ENCODE results near the gene ZBTB5. TPM values are rescaled to one million over a fixed set of nuclear protein-coding genes. Genes with fewer than 3 reads are reported as not detected.

Gene ZBTB5
- total RNA-seq, 1 donor from 2014 or later: 4.4 TPM

- intact Hi-C loops (cut with DNase I): no loop called here
- no peak for ATAC-seq (ENCODE audit: poor library complexity)
- no peak for DNase-seq
Measured at GRCh38 chr9:37456817-37457216, 8.4 kb downstream of the ZBTB5 start.

DNA sequence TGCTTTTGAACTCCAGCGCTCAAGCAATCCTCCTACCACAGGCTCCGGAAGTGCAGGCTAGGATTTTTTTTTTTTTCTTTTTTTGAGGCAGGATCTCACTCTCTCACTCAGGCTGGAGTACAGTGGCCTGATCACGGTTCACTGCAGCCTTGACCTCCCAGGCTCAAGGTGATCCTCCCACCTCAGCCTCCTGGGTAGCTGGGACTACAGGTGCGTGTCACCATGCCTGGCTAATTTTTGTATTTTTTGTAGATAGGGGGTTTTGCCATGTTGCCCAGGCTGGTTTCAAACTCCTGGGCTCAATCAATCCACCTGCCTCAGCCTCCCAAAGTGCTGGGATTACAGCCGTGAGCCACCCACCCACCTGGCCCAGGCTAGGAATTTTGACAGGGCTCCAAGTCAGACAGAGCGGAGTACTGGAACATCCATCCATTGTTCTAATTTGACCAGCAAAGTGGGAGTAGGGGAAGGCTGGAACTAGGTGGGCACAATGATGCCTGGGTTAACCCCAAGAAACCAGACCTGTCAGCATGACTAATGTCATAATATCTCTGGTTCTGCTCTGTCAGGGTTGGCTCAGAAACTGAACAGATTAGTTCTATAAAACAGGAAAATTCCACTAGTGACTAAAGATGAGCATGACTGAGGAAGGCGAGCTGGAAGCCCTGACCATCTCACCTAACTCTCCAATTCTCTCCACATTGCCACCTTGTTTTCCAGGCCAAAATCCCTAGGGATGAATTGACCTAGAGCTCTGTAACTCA lies 9.2 kb downstream of the ZBTB5 start:
- DNase-seq (no peak), ATAC-seq (ENCODE audit: poor library complexity) (no peak)
- intact Hi-C loops (cut with DNase I): no loop called here

GRCh38 chr9:37454238-37454637 lies 11.0 kb downstream of the ZBTB5 start:
- intact Hi-C loops (cut with DNase I): no loop called here
- DNase-seq (no peak), ATAC-seq (ENCODE audit: poor library complexity) (no peak)

DNA sequence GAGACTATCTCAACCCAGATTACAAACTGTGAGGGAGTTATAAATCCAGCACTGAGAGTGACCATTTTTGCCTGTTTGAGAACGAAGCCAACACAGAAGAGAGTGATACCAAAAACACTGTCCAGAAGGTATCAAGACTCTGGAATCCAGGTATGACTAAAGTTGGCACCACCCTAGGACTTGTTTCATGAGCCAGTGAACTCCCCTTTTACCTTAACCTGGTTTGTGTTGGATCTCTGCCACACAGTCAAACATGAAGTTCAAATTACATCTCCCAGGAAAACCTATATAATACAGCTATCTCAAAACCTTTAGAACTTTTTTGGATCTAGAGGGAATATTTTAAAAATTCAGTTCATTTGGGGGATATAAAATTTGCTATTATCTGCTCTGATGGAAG lies 11.4 kb downstream of the ZBTB5 start:
- DNase-seq (no peak), ATAC-seq (ENCODE audit: poor library complexity) (no peak)
- intact Hi-C loops (cut with DNase I): no loop called here

- ATAC-seq (ENCODE audit: poor library complexity): no peak
- no peak for DNase-seq
- intact Hi-C loops (cut with DNase I): no loop called here
Measured at GRCh38 chr9:37452611-37453010, 12.6 kb downstream of the ZBTB5 start.

- ATAC-seq (ENCODE audit: poor library complexity) (no peak), DNase-seq (no peak)
Measured at GRCh38 chr9:37451628-37452027, 13.6 kb downstream of the ZBTB5 start.

GRCh38 chr9:37449862-37450632 lies 15.2 kb downstream of the ZBTB5 start:
- ATAC-seq (ENCODE audit: poor library complexity) (no peak), DNase-seq (no peak)
- intact Hi-C loops (cut with DNase I): no loop called here

More at GRCh38 chr9:37451628-37452027, 13.6 kb downstream of the ZBTB5 start:
- intact Hi-C loops (cut with DNase I): no loop called here

GRCh38 chr9:37447111-37447510 lies 18.1 kb downstream of the ZBTB5 start:
- DNase-seq (no peak), ATAC-seq (ENCODE audit: poor library complexity) (no peak)
- intact Hi-C loops (cut with DNase I): no loop called here

DNA sequence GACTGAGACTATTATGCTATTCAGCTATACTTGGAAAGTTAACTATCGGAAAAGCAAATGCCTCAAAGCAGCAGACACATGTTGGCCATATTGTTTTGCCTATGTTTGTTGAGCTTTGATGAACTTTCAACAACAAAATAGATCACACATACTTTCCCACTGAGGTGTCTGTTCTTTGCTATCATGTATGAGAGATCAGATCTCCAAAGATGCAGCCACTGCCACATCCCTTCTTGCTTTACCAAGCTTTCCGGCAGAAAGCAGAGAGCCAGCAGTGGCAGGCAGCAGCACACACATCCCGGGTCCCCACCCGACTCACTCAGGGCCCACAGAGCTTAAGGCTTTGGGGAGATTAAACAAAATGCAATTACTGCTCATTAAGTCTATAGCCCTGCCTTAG lies 18.8 kb downstream of the ZBTB5 start:
- no peak for ATAC-seq (ENCODE audit: poor library complexity)
- intact Hi-C loops (cut with DNase I): no loop called here
- no peak for DNase-seq

DNA sequence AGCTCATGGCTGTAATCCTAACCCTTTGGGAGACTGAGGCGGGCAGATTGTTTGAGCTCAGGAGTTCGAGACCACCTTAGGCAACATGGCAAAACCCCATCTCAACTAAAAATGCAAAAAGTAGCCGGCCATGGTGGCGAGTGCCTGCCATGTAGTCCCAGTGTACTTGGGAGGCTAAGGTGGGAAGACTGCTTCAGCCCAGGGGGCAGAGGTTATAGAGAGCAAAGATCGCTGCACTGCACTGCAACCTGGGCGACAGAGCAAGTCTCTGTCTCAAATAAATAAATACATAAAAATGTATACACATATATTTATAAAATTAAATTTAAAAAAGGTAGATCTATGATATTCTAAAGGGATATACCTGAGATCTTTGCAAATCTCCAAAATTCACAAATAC lies 19.4 kb downstream of the ZBTB5 start:
- no peak for ATAC-seq (ENCODE audit: poor library complexity)
- DNase-seq: no peak
- intact Hi-C loops (cut with DNase I): no loop called here

DNA sequence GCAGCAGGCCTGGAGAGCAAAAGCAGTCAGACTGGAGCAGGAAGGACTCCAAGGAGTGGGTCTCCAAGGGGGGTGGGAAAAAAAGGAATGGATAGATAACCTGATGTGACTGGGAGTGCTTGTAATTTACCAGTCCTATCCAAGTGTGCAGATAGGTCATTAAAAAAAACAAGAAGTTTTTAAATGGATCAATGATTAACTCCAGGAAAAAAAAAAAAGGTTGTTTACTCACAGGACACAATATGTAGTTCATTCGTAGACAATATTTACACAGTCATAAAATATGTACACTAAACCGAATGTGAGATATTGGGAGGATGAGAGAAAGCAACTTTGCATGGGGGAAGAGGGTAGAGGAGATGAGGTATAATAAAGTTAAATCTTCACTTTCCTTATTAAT lies 20.4 kb downstream of the ZBTB5 start:
- no peak for ATAC-seq (ENCODE audit: poor library complexity)
- no peak for DNase-seq
- intact Hi-C loops (cut with DNase I): no loop called here

GRCh38 chr9:37443566-37443965 lies 21.7 kb downstream of the ZBTB5 start:
- intact Hi-C loops (cut with DNase I): no loop called here
- no peak for ATAC-seq (ENCODE audit: poor library complexity)

DNA sequence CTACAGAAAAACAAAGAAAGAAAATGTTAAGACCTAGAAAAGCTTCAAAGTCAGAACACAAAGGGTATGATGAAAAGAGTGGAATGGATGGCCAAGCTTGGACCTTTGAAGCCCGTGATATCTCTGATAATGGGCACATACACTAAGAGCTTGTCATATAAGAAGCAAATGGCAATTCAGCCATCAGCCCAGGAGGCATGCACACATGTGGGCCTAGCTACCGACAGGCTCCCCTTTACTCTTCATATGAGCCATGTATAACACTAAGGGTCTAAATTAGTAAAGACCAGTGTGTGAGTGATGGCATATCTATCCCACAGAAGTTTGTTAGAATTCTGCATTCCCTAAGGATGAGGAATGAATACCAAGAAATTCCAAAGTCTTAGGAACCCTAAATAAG lies 22.7 kb downstream of the ZBTB5 start:
- no peak for ATAC-seq (ENCODE audit: poor library complexity)
- intact Hi-C loops (cut with DNase I): no loop called here
- no peak for DNase-seq

More at GRCh38 chr9:37443566-37443965, 21.7 kb downstream of the ZBTB5 start:
- DNase-seq: no peak

GRCh38 chr9:37441776-37442370 lies 23.4 kb downstream of the ZBTB5 start:
- DNase-seq (no peak), ATAC-seq (ENCODE audit: poor library complexity) (no peak)
- intact Hi-C loops (cut with DNase I): no loop called here

DNA sequence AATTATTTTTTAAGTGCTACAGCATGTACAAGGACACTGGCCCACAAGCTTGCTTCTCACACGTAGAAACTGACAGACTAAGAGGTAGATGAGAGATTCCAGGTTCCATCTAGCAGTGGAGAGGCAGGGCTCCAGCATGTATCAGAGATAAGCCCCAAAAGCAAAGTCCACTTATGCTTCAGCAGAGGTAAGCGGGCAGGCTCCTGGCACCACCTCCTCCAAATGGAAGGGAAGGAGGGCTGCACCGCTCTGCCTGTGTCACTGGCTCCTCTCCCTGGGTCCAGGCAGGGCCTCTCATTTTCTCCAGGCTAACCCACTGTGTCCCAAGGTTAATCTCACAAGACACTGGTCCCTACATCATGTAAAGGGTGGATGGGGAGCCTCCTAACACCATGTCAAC lies 26.9 kb downstream of the ZBTB5 start:
- intact Hi-C loops (cut with DNase I): no loop called here
- ATAC-seq (ENCODE audit: poor library complexity) (peak; percentile 24), DNase-seq (no peak)

GRCh38 chr9:37437621-37438020 lies 27.6 kb downstream of the ZBTB5 start:
- DNase-seq: no peak
- peak; percentile 50 for ATAC-seq (ENCODE audit: poor library complexity)
- intact Hi-C loops (cut with DNase I): no loop called here

DNA sequence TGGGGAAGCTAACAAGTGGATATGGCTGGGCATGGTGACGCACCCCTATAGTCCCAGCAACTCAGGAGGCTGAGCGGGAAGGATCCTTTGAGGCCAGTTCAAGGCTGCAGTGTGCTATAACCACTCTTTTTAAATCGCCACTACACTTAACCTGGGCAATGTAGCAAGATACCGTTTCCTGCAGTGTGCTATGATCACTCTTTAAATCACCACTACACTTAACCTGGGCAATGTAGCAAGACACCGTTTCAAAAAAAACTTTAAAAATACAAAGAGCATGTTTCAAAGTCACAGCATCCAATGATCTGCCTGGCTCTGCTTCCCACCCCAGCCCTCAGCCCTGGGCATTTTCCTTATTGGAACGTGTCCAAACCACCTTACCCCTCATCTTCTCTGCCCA lies 28.2 kb downstream of the ZBTB5 start:
- ATAC-seq (ENCODE audit: poor library complexity) (no peak), DNase-seq (no peak)
- intact Hi-C loops (cut with DNase I): no loop called here

GRCh38 chr9:37436540-37436939 lies 28.7 kb downstream of the ZBTB5 start:
- intact Hi-C loops (cut with DNase I): no loop called here
- DNase-seq (no peak), ATAC-seq (ENCODE audit: poor library complexity) (peak; percentile 58)

- intact Hi-C loops (cut with DNase I): no loop called here
- DNase-seq (no peak), ATAC-seq (ENCODE audit: poor library complexity) (peak; percentile 22)
Measured at GRCh38 chr9:37433867-37434371, 31.3 kb downstream of the ZBTB5 start.

GRCh38 chr9:37432020-37432419 lies 33.2 kb downstream of the ZBTB5 start:
- DNase-seq (no peak), ATAC-seq (ENCODE audit: poor library complexity) (no peak)
- intact Hi-C loops (cut with DNase I): no loop called here
